ENCODE data around the gene DYNC2LI1. TPM values are rescaled to one million over a fixed set of nuclear protein-coding genes. Genes with fewer than 3 reads are reported as not detected.

The DYNC2LI1 gene
- total and polyA plus RNA-seq, 2 donors (not counting 1 experiment from before 2014, with no cell fraction given): 23.6 to 24.4 TPM

DNA sequence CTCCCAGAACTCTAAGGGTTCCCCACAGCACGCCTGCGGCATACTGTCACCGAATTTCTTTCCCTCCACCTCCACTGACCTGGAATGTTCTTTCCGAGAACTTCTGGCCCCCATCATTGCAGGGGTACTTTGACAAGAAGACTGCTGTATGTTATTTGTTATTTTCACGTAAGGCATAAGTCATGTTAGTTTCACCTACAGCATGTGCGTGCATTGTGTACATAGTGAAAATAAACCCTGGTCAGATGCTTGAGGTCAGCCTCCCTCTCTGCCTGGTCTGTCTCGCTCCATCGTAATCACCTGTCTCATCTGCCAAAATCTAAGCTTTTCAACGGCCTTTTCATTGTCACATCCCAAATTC, 69.0 kb downstream of the DYNC2LI1 start:
- no peak for DNase-seq (ENCODE audit: low read depth in 2 of 2)
- TF ChIP-seq, protein P1, sequence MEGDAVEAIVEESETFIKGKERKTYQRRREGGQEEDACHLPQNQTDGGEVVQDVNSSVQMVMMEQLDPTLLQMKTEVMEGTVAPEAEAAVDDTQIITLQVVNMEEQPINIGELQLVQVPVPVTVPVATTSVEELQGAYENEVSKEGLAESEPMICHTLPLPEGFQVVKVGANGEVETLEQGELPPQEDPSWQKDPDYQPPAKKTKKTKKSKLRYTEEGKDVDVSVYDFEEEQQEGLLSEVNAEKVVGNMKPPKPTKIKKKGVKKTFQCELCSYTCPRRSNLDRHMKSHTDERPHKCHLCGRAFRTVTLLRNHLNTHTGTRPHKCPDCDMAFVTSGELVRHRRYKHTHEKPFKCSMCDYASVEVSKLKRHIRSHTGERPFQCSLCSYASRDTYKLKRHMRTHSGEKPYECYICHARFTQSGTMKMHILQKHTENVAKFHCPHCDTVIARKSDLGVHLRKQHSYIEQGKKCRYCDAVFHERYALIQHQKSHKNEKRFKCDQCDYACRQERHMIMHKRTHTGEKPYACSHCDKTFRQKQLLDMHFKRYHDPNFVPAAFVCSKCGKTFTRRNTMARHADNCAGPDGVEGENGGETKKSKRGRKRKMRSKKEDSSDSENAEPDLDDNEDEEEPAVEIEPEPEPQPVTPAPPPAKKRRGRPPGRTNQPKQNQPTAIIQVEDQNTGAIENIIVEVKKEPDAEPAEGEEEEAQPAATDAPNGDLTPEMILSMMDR (conservative IDR thresholded peaks at IDR 0.05 in 1 of 2, IDR thresholded peaks at IDR 0.05 in 1 of 2; ENCODE audit: low read depth in 1 of 2, low read length in 2 of 2): no peak
- no peak for TF ChIP-seq EZH2 (IDR thresholded peaks at IDR 0.05; ENCODE audit: low read length, missing control alignments)
- H3K4me1 ChIP-seq (ENCODE audit: control insufficient read depth, extremely low read depth, insufficient read depth, low read length): no peaks in the 10 kb centered on the region
- H3K4me2 ChIP-seq (ENCODE audit: extremely low read depth, insufficient read depth, low read length): no peak overlapping the region
- H3K36me3 ChIP-seq (ENCODE audit: control insufficient read depth, insufficient read depth, low read length): no peaks in the 10 kb centered on the region
- no peaks in the 10 kb centered on the region for H3K9me3 ChIP-seq (ENCODE audit: control insufficient read depth, insufficient read depth, low read depth, low read length)
- no peak overlapping the region for H2AFZ ChIP-seq (ENCODE audit: low read length)
- H3K4me3 ChIP-seq (replicated peaks in 1 of 4; ENCODE audit: control extremely low read depth in 1 of 4, insufficient read depth in 1 of 4, low read depth in 3 of 4, low read length in 4 of 4): no peak overlapping the region
- no peaks in the 10 kb centered on the region for H4K20me1 ChIP-seq (ENCODE audit: control insufficient read depth, extremely low read depth, insufficient read depth, low read length)
- H3K9ac ChIP-seq (ENCODE audit: insufficient read depth, low read length): no peak overlapping the region
- no peak overlapping the region for H3K27ac ChIP-seq (ENCODE audit: insufficient read depth, low read length)
- H3K27me3 ChIP-seq (ENCODE audit: control insufficient read depth, insufficient read depth, low read length): peaks cover 24% of the 10 kb centered on the region
- H3K79me2 ChIP-seq (ENCODE audit: control insufficient read depth, insufficient read depth, low read length): no peaks in the 10 kb centered on the region

DNA sequence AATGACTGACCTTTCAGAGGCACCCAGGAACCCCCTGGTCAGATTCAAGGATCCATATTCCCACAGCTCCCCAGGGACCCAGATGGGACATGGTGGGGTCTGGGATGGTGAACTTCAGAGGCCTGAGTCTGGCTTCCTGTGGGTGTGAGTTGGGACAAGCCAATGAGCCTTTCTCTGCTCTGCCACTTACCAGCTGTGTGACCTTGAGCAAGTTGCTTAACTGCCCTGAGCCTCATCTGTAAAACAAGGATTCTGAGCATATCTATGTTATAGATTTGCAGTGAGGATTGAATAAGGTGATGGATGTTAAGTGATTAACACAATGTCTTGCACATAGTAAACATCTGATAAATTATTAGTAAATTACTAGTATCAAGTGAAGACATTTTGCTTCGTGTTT, 71.3 kb downstream of the DYNC2LI1 start:
- TF ChIP-seq EZH2 (IDR thresholded peaks at IDR 0.05; ENCODE audit: low read length, missing control alignments): no peak
- TF ChIP-seq, protein P1 (conservative IDR thresholded peaks at IDR 0.05 in 1 of 2, IDR thresholded peaks at IDR 0.05 in 1 of 2; ENCODE audit: low read depth in 1 of 2, low read length in 2 of 2): no peak
- Histone ChIP-seq H3K4me3 (replicated peaks in 1 of 4; ENCODE audit: control extremely low read depth in 1 of 4, insufficient read depth in 1 of 4, low read depth in 3 of 4, low read length in 4 of 4) (no peak overlapping the region), H3K4me2 (ENCODE audit: extremely low read depth, insufficient read depth, low read length) (no peak overlapping the region), H3K4me1 (ENCODE audit: control insufficient read depth, extremely low read depth, insufficient read depth, low read length) (no peaks in the 10 kb centered on the region), H3K27ac (ENCODE audit: insufficient read depth, low read length) (no peak overlapping the region), H4K20me1 (ENCODE audit: control insufficient read depth, extremely low read depth, insufficient read depth, low read length) (no peaks in the 10 kb centered on the region), H3K79me2 (ENCODE audit: control insufficient read depth, insufficient read depth, low read length) (no peaks in the 10 kb centered on the region), H3K9ac (ENCODE audit: insufficient read depth, low read length) (no peak overlapping the region), H3K9me3 (ENCODE audit: control insufficient read depth, insufficient read depth, low read depth, low read length) (no peaks in the 10 kb centered on the region), H3K36me3 (ENCODE audit: control insufficient read depth, insufficient read depth, low read length) (no peaks in the 10 kb centered on the region), H3K27me3 (ENCODE audit: control insufficient read depth, insufficient read depth, low read length) (peaks cover 24% of the 10 kb centered on the region), H2AFZ (ENCODE audit: low read length) (no peak overlapping the region)
- no peak for DNase-seq (ENCODE audit: low read depth in 2 of 2)

DNA sequence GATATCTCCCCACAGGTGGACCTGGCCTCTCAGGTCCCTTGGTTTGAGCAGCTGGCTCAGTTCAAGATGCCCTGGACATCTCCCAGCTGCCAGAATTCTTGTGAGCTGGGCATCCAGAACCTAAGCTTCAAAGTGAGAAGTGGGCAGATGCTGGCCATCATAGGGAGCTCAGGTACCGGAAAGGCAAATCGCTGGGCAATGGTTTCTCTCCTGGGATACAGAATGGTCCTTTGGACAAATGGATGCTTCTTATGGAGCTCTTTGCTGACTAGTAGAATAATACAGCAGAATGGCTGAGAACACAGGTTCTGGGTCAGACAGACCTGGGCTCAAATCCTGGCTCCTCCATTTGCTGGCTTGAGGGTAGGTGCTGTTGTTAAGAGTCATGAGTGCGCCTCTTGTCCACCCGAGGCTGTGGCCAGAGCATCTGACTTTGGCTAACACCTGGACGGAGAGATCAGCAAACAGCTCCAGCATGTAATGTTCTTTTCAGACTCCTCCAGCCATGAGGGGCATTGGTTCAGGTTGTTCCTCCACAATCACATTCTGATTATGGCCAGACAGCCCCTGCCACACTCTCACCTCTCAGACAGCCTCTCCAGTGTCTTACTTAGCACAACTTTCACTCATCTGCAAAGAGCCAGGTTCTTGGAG, 72.4 kb downstream of the DYNC2LI1 start:
- Histone ChIP-seq H4K20me1 (ENCODE audit: control insufficient read depth, extremely low read depth, insufficient read depth, low read length) (no peaks in the 10 kb centered on the region), H3K9me3 (ENCODE audit: control insufficient read depth, insufficient read depth, low read depth, low read length) (no peaks in the 10 kb centered on the region), H3K27ac (ENCODE audit: insufficient read depth, low read length) (no peak overlapping the region), H3K4me1 (ENCODE audit: control insufficient read depth, extremely low read depth, insufficient read depth, low read length) (no peaks in the 10 kb centered on the region), H3K27me3 (ENCODE audit: control insufficient read depth, insufficient read depth, low read length) (peaks cover 26% of the 10 kb centered on the region), H3K9ac (ENCODE audit: insufficient read depth, low read length) (no peak overlapping the region), H3K4me3 (replicated peaks in 1 of 4; ENCODE audit: control extremely low read depth in 1 of 4, insufficient read depth in 1 of 4, low read depth in 3 of 4, low read length in 4 of 4) (no peak overlapping the region), H3K36me3 (ENCODE audit: control insufficient read depth, insufficient read depth, low read length) (no peaks in the 10 kb centered on the region), H2AFZ (ENCODE audit: low read length) (no peak overlapping the region), H3K4me2 (ENCODE audit: extremely low read depth, insufficient read depth, low read length) (no peak overlapping the region), H3K79me2 (ENCODE audit: control insufficient read depth, insufficient read depth, low read length) (no peaks in the 10 kb centered on the region)
- no peak for TF ChIP-seq EZH2 (IDR thresholded peaks at IDR 0.05; ENCODE audit: low read length, missing control alignments)
- TF ChIP-seq, protein P1 (conservative IDR thresholded peaks at IDR 0.05 in 1 of 2, IDR thresholded peaks at IDR 0.05 in 1 of 2; ENCODE audit: low read depth in 1 of 2, low read length in 2 of 2): no peak
- DNase-seq (ENCODE audit: low read depth in 2 of 2): no peak
